VCaP (cell line): ENCODE data around the gene TEX35.

Experiments
- H3K27ac ChIP-seq: fragments of 450-650 bp; 2 replicates; pipeline ENCODE4 v1.5.1; 2017
- CTCF ChIP-seq: fragments of 450-650 bp; conservative IDR thresholded peaks from 2 replicates; pipeline ENCODE4 v1.5.1; 2017; ENCODE audit warnings: mild to moderate bottlenecking, moderate library complexity

Gene TEX35

GRCh38 chr1:178488393-178488792, 24.5 kb upstream of the TEX35 start:
- TF ChIP-seq CTCF = no peak

GRCh38 chr1:178489399-178489798, 23.5 kb upstream of the TEX35 start:
- no peak for TF ChIP-seq CTCF
- no peak overlapping the region for H3K27ac ChIP-seq

More at GRCh38 chr1:178488393-178488792, 24.5 kb upstream of the TEX35 start:
- H3K27ac ChIP-seq = no peak overlapping the region

- H3K27ac ChIP-seq = no peak overlapping the region
- no peak for TF ChIP-seq CTCF
Measured at GRCh38 chr1:178490136-178490535, 22.8 kb upstream of the TEX35 start.

- no peak overlapping the region for H3K27ac ChIP-seq
- TF ChIP-seq CTCF = no peak
Measured at GRCh38 chr1:178490967-178491366, 21.9 kb upstream of the TEX35 start.

- no peak for TF ChIP-seq CTCF
- H3K27ac ChIP-seq = no peak overlapping the region
Measured at GRCh38 chr1:178491721-178492120, 21.2 kb upstream of the TEX35 start.

- TF ChIP-seq CTCF = no peak
- H3K27ac ChIP-seq = no peak overlapping the region
Measured at GRCh38 chr1:178492341-178492740, 20.6 kb upstream of the TEX35 start.

GRCh38 chr1:178493301-178493741, 19.6 kb upstream of the TEX35 start:
- TF ChIP-seq CTCF = no peak
- H3K27ac ChIP-seq = no peak overlapping the region

GRCh38 chr1:178494569-178494971, 18.3 kb upstream of the TEX35 start:
- H3K27ac ChIP-seq = no peak overlapping the region
- TF ChIP-seq CTCF = no peak
